Bronchial epithelial cell (primary cell): ENCODE measurements around the gene SETMAR. TPM values are rescaled to one million over a fixed set of nuclear protein-coding genes. Genes with fewer than 3 reads are reported as not detected.
A peak's percentile ranks its signal among the peaks of the same experiment; 100 is the strongest.

Source experiments
- DNase-seq: peaks from one replicate; pipeline ENCODE4 v3.0.0-alpha.2; 2010; ENCODE audit warnings: low read depth
- FAIRE-seq: peaks from 2 replicates; lab custom pipeline; 2011; peaks lifted over from hg19 to GRCh38; lab: Jason Lieb, UNC
- H3K27me3 ChIP-seq: 2 replicates; pipeline ENCODE4 v1.5.1; 2011; ENCODE audit warnings: low read length; ENCODE audit not compliant: control insufficient read depth, insufficient read depth
- H3K36me3 ChIP-seq: 2 replicates; pipeline ENCODE4 v1.5.1; 2011; ENCODE audit warnings: low read length; ENCODE audit not compliant: control insufficient read depth, insufficient read depth
- H3K4me3 ChIP-seq: 2 replicates; pipeline ENCODE4 v1.5.1; 2011; ENCODE audit warnings: mild to moderate bottlenecking, low read depth, low read length, control low read depth
- total RNA-seq: library from RNA; depleted of rRNA; stranded (reverse); fragments of >200 nt; gene quantifications from 2 replicates; pipeline ENCODE4 v1.2.1, GENCODE V29; 2014
- TF ChIP-seq, protein P1 (sequence below): IDR thresholded peaks from 2 replicates; pipeline ENCODE4 v1.5.1; 2011; ENCODE audit warnings: mild to moderate bottlenecking, moderate library complexity, low read length, control low read depth, inconsistent platforms; ENCODE audit not compliant: insufficient read depth, severe bottlenecking

SETMAR gene
- total RNA-seq, 1 donor from 2014 or later = 5.0 TPM

DNA sequence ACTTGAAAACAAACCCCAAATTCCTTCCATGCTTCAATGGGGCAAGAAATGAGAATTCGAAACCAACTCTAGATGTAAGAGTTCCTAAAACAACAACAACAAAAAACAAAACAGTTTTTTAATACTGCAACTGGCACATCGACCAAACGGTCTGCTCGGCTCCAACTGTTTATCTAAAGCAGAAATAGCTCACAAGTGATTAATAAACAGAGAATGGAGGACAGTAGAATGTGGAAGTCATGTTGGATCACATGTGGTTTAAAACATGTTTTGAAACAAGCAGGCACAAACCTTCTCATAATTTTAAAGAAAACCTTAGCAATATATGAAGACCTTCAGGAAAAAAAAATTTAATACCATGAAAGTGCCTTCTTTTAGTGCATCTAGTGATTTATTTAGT, 55.1 kb downstream of the SETMAR start:
- TF ChIP-seq, protein P1, sequence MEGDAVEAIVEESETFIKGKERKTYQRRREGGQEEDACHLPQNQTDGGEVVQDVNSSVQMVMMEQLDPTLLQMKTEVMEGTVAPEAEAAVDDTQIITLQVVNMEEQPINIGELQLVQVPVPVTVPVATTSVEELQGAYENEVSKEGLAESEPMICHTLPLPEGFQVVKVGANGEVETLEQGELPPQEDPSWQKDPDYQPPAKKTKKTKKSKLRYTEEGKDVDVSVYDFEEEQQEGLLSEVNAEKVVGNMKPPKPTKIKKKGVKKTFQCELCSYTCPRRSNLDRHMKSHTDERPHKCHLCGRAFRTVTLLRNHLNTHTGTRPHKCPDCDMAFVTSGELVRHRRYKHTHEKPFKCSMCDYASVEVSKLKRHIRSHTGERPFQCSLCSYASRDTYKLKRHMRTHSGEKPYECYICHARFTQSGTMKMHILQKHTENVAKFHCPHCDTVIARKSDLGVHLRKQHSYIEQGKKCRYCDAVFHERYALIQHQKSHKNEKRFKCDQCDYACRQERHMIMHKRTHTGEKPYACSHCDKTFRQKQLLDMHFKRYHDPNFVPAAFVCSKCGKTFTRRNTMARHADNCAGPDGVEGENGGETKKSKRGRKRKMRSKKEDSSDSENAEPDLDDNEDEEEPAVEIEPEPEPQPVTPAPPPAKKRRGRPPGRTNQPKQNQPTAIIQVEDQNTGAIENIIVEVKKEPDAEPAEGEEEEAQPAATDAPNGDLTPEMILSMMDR = no peak
- FAIRE-seq (no peak), DNase-seq (no peak)
- Histone ChIP-seq H3K27me3 (no peaks in the 10 kb centered on the region), H3K36me3 (peaks cover 2% of the 10 kb centered on the region), H3K4me3 (no peak overlapping the region)

GRCh38 chr3:4359805-4360502, 56.8 kb downstream of the SETMAR start:
- H3K36me3 ChIP-seq = peaks cover 2% of the 10 kb centered on the region
- FAIRE-seq = no peak
- peak; percentile 10 for DNase-seq
- H3K27me3 ChIP-seq = no peaks in the 10 kb centered on the region
- TF ChIP-seq, protein P1 = no peak
- H3K4me3 ChIP-seq = no peak overlapping the region

GRCh38 chr3:4360817-4361216, 57.6 kb downstream of the SETMAR start:
- TF ChIP-seq, protein P1 = no peak
- DNase-seq (no peak), FAIRE-seq (no peak)
- no peak overlapping the region for H3K4me3 ChIP-seq
- H3K36me3 ChIP-seq = peaks cover 2% of the 10 kb centered on the region
- no peaks in the 10 kb centered on the region for H3K27me3 ChIP-seq

GRCh38 chr3:4362523-4362922, 59.4 kb downstream of the SETMAR start:
- DNase-seq = no peak
- Histone ChIP-seq H3K4me3 (no peak overlapping the region), H3K36me3 (peaks cover 2% of the 10 kb centered on the region), H3K27me3 (no peaks in the 10 kb centered on the region)
- TF ChIP-seq, protein P1 = no peak
- no peak for FAIRE-seq

Other genes starting within 250 kb of the SETMAR start
- gene SUMF1, start 163.9 kb downstream of the SETMAR start, total RNA-seq = 44.5 and 81.7 TPM in 2 replicates
- 16.3 and 18.1 TPM in 2 replicates for gene ITPR1, start 190.0 kb downstream of the SETMAR start, total RNA-seq